Measurements from ENCODE around the gene NFIX. TPM values are rescaled to one million over a fixed set of nuclear protein-coding genes. Genes with fewer than 3 reads are reported as not detected.

The NFIX gene
- total and polyA plus RNA-seq, 2 of the 13 experiments (the other 11 are each of a cell fraction or from before 2014, with no cell fraction given), result 3.4 to 5.4 TPM

DNA sequence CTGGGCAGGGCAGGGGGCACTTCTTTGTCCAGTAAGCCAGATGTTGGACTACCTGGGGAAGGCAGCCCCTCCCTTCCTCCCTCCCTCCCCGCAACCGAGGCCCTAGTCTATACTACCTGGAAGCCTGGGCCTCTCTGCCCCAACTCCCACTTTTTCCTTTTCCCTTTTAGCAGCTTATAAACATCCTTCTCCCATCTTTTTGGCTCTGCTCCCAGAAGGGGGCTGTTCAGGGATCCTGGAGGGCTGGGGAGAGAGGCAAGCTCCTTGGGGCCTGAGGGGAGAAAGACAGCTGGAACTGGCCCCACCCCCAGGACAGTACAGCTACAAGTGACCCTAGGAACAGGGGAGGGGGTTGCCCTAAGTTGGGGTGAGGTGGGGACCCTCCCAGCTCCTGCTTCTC lies 62.5 kb downstream of the NFIX start:
- no peaks in the 10 kb centered on the region for H3K9me3 ChIP-seq (ENCODE audit: low read length)
- TF ChIP-seq SNRNP70 (IDR thresholded peaks at IDR 0.05; ENCODE audit: low read depth, low read length), result no peak
- TF ChIP-seq NFE2L2 (IDR thresholded peaks at IDR 0.05; ENCODE audit: low read length), result no peak
- no peak for TF ChIP-seq SIX4 (CRISPR knock-in tag; IDR thresholded peaks at IDR 0.05)
- TF ChIP-seq, protein P1, sequence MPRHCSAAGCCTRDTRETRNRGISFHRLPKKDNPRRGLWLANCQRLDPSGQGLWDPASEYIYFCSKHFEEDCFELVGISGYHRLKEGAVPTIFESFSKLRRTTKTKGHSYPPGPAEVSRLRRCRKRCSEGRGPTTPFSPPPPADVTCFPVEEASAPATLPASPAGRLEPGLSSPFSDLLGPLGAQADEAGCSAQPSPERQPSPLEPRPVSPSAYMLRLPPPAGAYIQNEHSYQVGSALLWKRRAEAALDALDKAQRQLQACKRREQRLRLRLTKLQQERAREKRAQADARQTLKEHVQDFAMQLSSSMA (CRISPR knock-in tag; IDR thresholded peaks at IDR 0.05), result no peak
- no peak for TF ChIP-seq ELF4 (CRISPR knock-in tag; IDR thresholded peaks at IDR 0.05; ENCODE audit: borderline replicate concordance)
- no peak for TF ChIP-seq NCOA5 (CRISPR knock-in tag; IDR thresholded peaks at IDR 0.05)
- no peak for TF ChIP-seq TGIF2 (CRISPR knock-in tag; IDR thresholded peaks at IDR 0.05)
- no peak for TF ChIP-seq RFX1 (IDR thresholded peaks at IDR 0.05)
- no peak for TF ChIP-seq ZNF619 (CRISPR knock-in tag; IDR thresholded peaks at IDR 0.05)
- no peak for TF ChIP-seq ZNF101 (CRISPR knock-in tag; IDR thresholded peaks at IDR 0.05; ENCODE audit: borderline replicate concordance, low read depth)
- no peak for TF ChIP-seq ZNF256 (CRISPR knock-in tag; conservative IDR thresholded peaks at IDR 0.05)
- TF ChIP-seq, protein P2, sequence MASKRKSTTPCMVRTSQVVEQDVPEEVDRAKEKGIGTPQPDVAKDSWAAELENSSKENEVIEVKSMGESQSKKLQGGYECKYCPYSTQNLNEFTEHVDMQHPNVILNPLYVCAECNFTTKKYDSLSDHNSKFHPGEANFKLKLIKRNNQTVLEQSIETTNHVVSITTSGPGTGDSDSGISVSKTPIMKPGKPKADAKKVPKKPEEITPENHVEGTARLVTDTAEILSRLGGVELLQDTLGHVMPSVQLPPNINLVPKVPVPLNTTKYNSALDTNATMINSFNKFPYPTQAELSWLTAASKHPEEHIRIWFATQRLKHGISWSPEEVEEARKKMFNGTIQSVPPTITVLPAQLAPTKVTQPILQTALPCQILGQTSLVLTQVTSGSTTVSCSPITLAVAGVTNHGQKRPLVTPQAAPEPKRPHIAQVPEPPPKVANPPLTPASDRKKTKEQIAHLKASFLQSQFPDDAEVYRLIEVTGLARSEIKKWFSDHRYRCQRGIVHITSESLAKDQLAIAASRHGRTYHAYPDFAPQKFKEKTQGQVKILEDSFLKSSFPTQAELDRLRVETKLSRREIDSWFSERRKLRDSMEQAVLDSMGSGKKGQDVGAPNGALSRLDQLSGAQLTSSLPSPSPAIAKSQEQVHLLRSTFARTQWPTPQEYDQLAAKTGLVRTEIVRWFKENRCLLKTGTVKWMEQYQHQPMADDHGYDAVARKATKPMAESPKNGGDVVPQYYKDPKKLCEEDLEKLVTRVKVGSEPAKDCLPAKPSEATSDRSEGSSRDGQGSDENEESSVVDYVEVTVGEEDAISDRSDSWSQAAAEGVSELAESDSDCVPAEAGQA (IDR thresholded peaks at IDR 0.05; ENCODE audit: low read depth), result no peak
- TF ChIP-seq, protein P2 (CRISPR knock-in tag; IDR thresholded peaks at IDR 0.05; ENCODE audit: borderline replicate concordance), result no peak
- TF ChIP-seq PAF1 (CRISPR knock-in tag; IDR thresholded peaks at IDR 0.05), result no peak
- TF ChIP-seq KDM3A (CRISPR knock-in tag; IDR thresholded peaks at IDR 0.05; ENCODE audit: low read depth), result no peak
- no peak for TF ChIP-seq ZMYM2 (CRISPR knock-in tag; IDR thresholded peaks at IDR 0.05)
- no peak for TF ChIP-seq NAIF1 (CRISPR knock-in tag; IDR thresholded peaks at IDR 0.05; ENCODE audit: borderline replicate concordance)
- TF ChIP-seq MTF1 (CRISPR knock-in tag; IDR thresholded peaks at IDR 0.05), result no peak
- no peak for TF ChIP-seq ELF3 (CRISPR knock-in tag; IDR thresholded peaks at IDR 0.05)
- intact Hi-C loops (cut with micrococcal nuclease; ENCODE audit: unreplicated experiment) (no loop called here), in situ Hi-C loops (cut with HindIII; ENCODE audit: extremely low pct_ligation_motif_present, low pct_unique_long_range_greater_than_20kb) (no loop called here)
- no peak overlapping the region for H3K9ac ChIP-seq (ENCODE audit: insufficient read depth, low read depth, low read length)
- no peak overlapping the region for H3K27ac ChIP-seq (ENCODE audit: extremely low read length, insufficient read depth, low read length)
- no peak overlapping the region for H2AFZ ChIP-seq (ENCODE audit: low read length)
- H3K4me2 ChIP-seq (ENCODE audit: low read depth, low read length), result no peak overlapping the region
- CTCF ChIA-PET (ENCODE audit: low intra/inter-chr PET ratio, low total read pairs), result no interaction called here
- DNase-seq (ENCODE audit: low spot score), result no peak
- BruUV-seq (replicated peaks), result no TSS peak
- peaks cover 90% of the 10 kb centered on the region for H3K4me1 ChIP-seq (ENCODE audit: insufficient read depth, low read length)
- no peak overlapping the region for H3K4me3 ChIP-seq (replicated peaks in 1 of 3; ENCODE audit: insufficient read depth in 1 of 3, low read depth in 2 of 3, low read length in 3 of 3)
- no peak for ATAC-seq
- H4K20me1 ChIP-seq (ENCODE audit: insufficient read depth, low read length), result no peaks in the 10 kb centered on the region
- H3K79me2 ChIP-seq (ENCODE audit: insufficient read depth, low read length), result peaks cover 26% of the 10 kb centered on the region
- H3K27me3 ChIP-seq (ENCODE audit: control insufficient read depth in 1 of 2, insufficient read depth in 2 of 2, low read length in 2 of 2), result no peaks in the 10 kb centered on the region
- no peak for FAIRE-seq
- WGBS (ENCODE audit: low lambda C conversion rate), result 65% methylated on average over 2 of the region's 2 CpGs
- H3K36me3 ChIP-seq (replicated peaks in 1 of 2; ENCODE audit: control insufficient read depth in 1 of 2, insufficient read depth in 2 of 2, low read length in 2 of 2), result no peaks in the 10 kb centered on the region
- POLR2A ChIA-PET, result interaction anchor here (5.4 to 6.0 kb wide), 2 partner anchors 26 to 72 kb away, joined by 48 to 128 read pairs; no protein-coding TSS in a partner anchor
